SK-N-SH (cell line): ENCODE measurements around the gene CCDC187.

Source experiments
- CTCF ChIP-seq: fragments of 200-600 bp; sonication (generic); IDR thresholded peaks from 2 replicates; pipeline ENCODE4 v1.6.1; 2017; ENCODE audit warnings: antibody characterized with exemption, mild to moderate bottlenecking, moderate library complexity
- EP300 ChIP-seq, 2 experiments: IDR thresholded peaks; 2 replicates each; pipeline versions ENCODE4 v1.4.0 to v1.6.1; 2012; ENCODE audit warnings: borderline replicate concordance in 1 of 2, low read depth in 1 of 2, low read length in 1 of 2
- FOXM1 ChIP-seq: IDR thresholded peaks from 2 replicates; pipeline ENCODE4 v1.4.0; 2012; ENCODE audit warnings: low read depth, mild to moderate bottlenecking
- GABPA ChIP-seq: IDR thresholded peaks from 2 replicates; pipeline ENCODE4 v1.4.0; 2012; ENCODE audit warnings: low read depth, mild to moderate bottlenecking
- JUND ChIP-seq: IDR thresholded peaks from 2 replicates; pipeline ENCODE4 v1.4.0; 2012
- MAX ChIP-seq: IDR thresholded peaks from 2 replicates; pipeline ENCODE4 v1.4.0; 2012; ENCODE audit warnings: low read depth
- RFX5 ChIP-seq: IDR thresholded peaks from 2 replicates; pipeline ENCODE4 v1.6.1; 2012; ENCODE audit warnings: mild to moderate bottlenecking, improper control_type of control experiment, low read length
- ZBTB33 ChIP-seq: IDR thresholded peaks from 2 replicates; pipeline ENCODE4 v1.4.0; 2012; ENCODE audit warnings: low read depth, borderline replicate concordance

- TF ChIP-seq MAX (no peak), CTCF (no peak), EP300 (IDR thresholded peaks at IDR 0.05; ENCODE audit: borderline replicate concordance in 1 of 2, low read depth in 1 of 2, low read length in 1 of 2) (no peak), ZBTB33 (no peak), FOXM1 (no peak), RFX5 (no peak), GABPA (no peak), JUND (no peak)
Observed at GRCh38 chr9:136342181-136343120, 38.6 kb upstream of the CCDC187 start.
